Panc1 (cell line): ENCODE data around the gene DTHD1.

ENCODE experiments used
- CTCF ChIP-seq: fragments of 450-650 bp; IDR thresholded peaks from 2 replicates; pipeline ENCODE4 v1.5.1; 2017; ENCODE audit warnings: mild to moderate bottlenecking
- POLR2AphosphoS5 ChIP-seq: IDR thresholded peaks from 2 replicates; pipeline ENCODE4 v1.6.1; 2012; ENCODE audit warnings: mild to moderate bottlenecking, low read depth, low read length, moderate library complexity
- REST ChIP-seq, 2 experiments: IDR thresholded peaks; 2 replicates each; pipeline ENCODE4 v1.6.1; 2011 to 2012; ENCODE audit warnings: low read depth in 2 of 2, control low read depth in 1 of 2, low read length in 1 of 2, mild to moderate bottlenecking in 1 of 2, moderate library complexity in 1 of 2; ENCODE audit not compliant: insufficient read depth in 1 of 2

- TF ChIP-seq REST (IDR thresholded peaks at IDR 0.05; ENCODE audit: insufficient read depth in 1 of 2, low read depth in 2 of 2, low read length in 1 of 2) = no peak
- no peak for TF ChIP-seq CTCF
- no peak for TF ChIP-seq POLR2AphosphoS5
These were observed 32.3 kb downstream of the DTHD1 start for GRCh38 chr4:36313703-36314102.
